WI38 (cell line): ENCODE results near the gene ANKRD22.

ENCODE experiments used
- H3K4me3 ChIP-seq: 2 replicates; pipeline ENCODE4 v1.5.1; 2011; ENCODE audit warnings: low read depth, mild to moderate bottlenecking, control low read depth, low read length
- TF ChIP-seq, protein P1 (sequence below): IDR thresholded peaks from 2 replicates; pipeline ENCODE4 v1.5.1; 2012; ENCODE audit warnings: low read depth, mild to moderate bottlenecking, control low read depth, low read length

ANKRD22 gene

DNA sequence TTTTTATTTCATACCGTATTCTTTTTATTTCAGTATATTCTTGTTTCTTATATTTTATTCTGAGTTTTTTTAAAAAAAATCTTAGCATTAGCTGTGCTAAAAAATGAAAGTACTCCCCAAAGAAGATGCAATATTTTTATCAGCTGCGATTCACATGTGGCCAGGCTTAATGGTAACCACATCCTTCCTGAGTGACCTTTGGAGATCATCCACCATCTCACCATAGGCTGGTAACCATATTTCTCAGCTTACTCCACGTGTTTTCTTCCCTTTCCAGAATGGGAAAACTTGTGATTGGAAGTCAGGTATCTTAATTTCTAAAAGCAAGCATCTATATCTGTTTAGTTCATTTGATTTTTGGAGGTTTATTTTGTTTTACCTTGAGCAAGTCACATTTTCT lies 67.9 kb downstream of the ANKRD22 start:
- TF ChIP-seq, protein P1, sequence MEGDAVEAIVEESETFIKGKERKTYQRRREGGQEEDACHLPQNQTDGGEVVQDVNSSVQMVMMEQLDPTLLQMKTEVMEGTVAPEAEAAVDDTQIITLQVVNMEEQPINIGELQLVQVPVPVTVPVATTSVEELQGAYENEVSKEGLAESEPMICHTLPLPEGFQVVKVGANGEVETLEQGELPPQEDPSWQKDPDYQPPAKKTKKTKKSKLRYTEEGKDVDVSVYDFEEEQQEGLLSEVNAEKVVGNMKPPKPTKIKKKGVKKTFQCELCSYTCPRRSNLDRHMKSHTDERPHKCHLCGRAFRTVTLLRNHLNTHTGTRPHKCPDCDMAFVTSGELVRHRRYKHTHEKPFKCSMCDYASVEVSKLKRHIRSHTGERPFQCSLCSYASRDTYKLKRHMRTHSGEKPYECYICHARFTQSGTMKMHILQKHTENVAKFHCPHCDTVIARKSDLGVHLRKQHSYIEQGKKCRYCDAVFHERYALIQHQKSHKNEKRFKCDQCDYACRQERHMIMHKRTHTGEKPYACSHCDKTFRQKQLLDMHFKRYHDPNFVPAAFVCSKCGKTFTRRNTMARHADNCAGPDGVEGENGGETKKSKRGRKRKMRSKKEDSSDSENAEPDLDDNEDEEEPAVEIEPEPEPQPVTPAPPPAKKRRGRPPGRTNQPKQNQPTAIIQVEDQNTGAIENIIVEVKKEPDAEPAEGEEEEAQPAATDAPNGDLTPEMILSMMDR, result no peak
- no peak overlapping the region for H3K4me3 ChIP-seq

DNA sequence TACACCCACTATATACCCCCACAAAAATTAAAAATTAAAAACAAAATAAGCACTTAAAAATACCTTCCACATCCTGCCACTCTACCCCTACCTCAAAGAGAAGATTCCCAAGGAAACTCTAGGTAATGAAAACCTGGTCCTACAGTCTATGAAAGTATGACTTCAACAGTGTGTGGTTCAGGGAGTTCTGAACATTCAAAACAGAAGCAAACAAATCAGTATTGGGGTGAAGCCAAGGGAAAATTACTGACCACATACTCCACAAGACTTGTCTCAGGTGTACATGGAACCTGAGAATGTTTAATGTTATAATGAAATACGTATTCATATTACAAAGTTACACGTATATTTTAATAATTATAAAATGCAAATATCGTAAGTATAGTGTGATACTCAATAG lies 69.4 kb downstream of the ANKRD22 start:
- H3K4me3 ChIP-seq, result no peak overlapping the region
- TF ChIP-seq, protein P1, result no peak

DNA sequence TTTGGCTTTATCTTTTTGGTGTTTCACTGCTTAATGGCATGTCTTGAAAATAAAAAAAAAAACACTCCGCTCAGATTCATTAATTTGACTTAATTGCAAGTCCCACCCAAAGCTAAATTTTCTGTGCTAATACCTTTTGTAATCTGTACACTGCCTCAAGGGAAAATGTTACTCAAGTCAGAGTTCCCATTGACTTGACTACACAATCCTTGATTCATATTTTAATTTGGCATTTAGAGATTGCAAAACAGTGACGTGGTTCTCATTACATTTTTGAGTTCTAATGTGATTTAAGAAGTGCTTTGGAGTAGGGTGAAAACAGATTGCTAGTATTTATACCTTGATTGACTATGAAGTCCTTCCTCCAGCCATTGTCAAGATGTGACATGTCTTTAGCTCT lies 70.4 kb downstream of the ANKRD22 start:
- no peak overlapping the region for H3K4me3 ChIP-seq
- TF ChIP-seq, protein P1, result no peak
